WI38 (cell line): ENCODE data around the gene GLYATL1.

Source experiments
- H3K4me3 ChIP-seq: 2 replicates; pipeline ENCODE4 v1.5.1; 2011; ENCODE audit warnings: low read depth, mild to moderate bottlenecking, control low read depth, low read length
- TF ChIP-seq, protein P1 (sequence below): IDR thresholded peaks from 2 replicates; pipeline ENCODE4 v1.5.1; 2012; ENCODE audit warnings: low read depth, mild to moderate bottlenecking, control low read depth, low read length

GLYATL1 gene

DNA sequence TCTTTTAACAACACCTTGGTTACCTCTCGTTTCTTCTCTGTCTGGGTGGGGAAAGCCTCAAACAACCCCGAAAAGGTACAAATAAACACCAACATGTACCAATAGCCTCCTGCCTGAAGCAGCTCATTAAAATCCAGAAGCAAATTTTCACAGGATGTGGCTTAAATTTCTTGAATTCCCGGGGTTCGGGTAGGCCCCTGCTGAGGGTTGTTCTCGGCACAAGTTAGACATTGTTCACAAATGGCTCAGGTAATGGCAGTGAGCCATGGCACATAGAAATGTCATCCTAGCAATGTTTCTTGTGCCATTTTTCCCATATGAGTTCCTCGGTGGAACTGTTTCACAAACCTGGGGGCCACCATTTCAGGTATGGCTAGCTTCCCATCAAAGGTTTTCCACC, 19.7 kb upstream of the GLYATL1 start:
- H3K4me3 ChIP-seq, result no peak overlapping the region
- TF ChIP-seq, protein P1, sequence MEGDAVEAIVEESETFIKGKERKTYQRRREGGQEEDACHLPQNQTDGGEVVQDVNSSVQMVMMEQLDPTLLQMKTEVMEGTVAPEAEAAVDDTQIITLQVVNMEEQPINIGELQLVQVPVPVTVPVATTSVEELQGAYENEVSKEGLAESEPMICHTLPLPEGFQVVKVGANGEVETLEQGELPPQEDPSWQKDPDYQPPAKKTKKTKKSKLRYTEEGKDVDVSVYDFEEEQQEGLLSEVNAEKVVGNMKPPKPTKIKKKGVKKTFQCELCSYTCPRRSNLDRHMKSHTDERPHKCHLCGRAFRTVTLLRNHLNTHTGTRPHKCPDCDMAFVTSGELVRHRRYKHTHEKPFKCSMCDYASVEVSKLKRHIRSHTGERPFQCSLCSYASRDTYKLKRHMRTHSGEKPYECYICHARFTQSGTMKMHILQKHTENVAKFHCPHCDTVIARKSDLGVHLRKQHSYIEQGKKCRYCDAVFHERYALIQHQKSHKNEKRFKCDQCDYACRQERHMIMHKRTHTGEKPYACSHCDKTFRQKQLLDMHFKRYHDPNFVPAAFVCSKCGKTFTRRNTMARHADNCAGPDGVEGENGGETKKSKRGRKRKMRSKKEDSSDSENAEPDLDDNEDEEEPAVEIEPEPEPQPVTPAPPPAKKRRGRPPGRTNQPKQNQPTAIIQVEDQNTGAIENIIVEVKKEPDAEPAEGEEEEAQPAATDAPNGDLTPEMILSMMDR, result no peak

DNA sequence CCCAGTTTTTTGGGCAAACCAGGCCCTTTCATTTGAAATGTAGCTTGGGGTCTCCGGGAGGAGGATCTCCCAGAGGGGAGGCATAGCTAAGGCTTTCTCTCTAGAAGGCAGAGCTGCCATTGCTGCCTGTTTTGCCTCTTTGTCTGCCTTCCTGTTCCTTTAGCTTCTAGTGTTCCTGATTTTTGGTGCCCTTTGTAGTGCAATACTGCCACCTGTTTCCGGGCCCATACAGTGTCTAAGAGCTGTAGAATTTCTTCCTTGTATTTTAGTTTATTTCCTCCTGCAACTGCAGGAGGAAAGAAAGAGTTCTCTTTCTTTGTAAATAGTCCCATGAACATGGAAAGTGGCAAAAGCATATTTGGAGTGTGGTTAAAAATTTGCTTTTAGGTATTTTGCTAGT, 19.3 kb upstream of the GLYATL1 start:
- TF ChIP-seq, protein P1, result no peak
- no peak overlapping the region for H3K4me3 ChIP-seq

GRCh38 chr11:58921778-58922390, 17.4 kb upstream of the GLYATL1 start:
- no peak overlapping the region for H3K4me3 ChIP-seq
- TF ChIP-seq, protein P1, result no peak

DNA sequence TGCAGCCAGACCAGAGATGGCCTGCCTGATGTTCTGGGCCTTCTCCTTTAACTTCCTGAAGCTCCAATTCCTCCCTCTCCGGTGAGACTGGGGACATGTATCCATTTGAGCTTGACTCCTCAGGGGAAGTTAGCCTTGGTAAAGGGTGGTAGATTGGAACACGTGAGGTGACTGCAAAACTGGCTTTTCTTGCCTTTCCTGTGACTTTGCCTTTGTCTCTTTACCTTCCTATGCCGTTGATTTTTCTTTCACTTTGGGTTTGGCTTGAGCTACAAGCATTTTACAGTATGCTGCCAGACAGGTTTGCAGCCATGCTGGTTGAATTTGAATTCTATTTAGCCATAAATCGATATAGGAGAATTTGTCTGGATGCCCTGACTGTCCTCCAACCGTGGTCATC, 16.8 kb upstream of the GLYATL1 start:
- H3K4me3 ChIP-seq, result no peak overlapping the region
- TF ChIP-seq, protein P1, result no peak

- peak overlapping the region; percentile 35 for H3K4me3 ChIP-seq
- TF ChIP-seq, protein P1, result peak; percentile 23
These were observed 15.9 kb upstream of the GLYATL1 start for GRCh38 chr11:58923300-58923788.

- TF ChIP-seq, protein P1, result no peak
- no peak overlapping the region for H3K4me3 ChIP-seq
These were observed 15.1 kb upstream of the GLYATL1 start for GRCh38 chr11:58924230-58924629.

GRCh38 chr11:58926251-58926650, 13.0 kb upstream of the GLYATL1 start:
- TF ChIP-seq, protein P1, result no peak
- no peak overlapping the region for H3K4me3 ChIP-seq
